ENCODE measurements around the gene ZNF862.

The ZNF862 gene

DNA sequence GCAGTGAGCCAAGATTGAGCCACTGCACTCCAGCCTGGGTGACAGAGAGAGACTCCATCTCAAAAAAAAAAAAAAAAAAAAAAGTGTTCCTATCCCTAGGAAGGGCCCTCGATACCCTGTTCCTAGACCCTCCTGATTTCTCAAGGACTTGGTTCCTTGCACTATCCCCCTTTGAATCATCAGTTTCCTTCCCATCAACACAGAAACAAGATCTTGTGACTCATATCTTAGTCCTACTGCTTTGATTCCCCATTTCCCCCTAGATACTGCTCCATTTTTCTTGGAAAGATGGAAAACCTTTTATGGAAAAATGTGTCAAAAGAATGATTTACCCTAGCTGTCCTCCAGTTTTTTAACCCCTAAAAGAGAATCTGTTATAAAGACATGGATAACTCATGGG lies 1.7 kb upstream of the ZNF862 start:
- DNase-seq: no peak
- in situ Hi-C loops (cut with MboI; ENCODE audit: low pct_unique_long_range_greater_than_20kb, low sequenced_read_pairs): no loop called here

DNA sequence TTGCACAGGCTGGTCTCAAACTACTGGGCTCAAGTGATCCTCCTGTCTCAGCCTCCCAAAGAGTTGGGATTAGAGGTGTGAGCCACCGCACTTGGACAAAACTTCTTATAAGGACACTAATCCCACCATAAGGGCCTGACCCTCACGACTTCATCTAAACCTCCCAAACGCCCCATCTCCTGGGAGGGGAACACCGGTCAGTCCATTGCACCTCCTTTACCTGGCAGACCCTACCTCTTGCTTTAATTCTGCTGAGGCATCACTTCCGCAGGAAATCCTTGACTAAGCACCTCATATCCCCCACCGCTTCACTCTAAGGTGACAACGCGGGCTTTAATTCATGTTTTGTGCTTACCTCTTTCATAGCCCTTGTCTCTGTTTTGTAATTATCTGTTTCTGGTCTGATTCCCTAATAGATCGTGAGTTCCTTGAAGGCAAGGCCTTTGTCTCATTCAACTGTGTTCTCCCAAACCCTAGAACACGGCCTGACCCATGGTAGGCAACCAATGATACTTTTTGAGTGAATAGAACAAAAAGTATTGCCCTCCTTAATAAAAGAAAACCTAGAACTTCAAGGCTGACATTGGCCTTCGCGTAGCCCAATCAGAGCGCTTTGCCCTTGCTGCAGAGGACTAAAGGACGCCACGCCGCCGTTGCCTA lies 481 bp upstream of the ZNF862 start:
- no peak for DNase-seq

DNA sequence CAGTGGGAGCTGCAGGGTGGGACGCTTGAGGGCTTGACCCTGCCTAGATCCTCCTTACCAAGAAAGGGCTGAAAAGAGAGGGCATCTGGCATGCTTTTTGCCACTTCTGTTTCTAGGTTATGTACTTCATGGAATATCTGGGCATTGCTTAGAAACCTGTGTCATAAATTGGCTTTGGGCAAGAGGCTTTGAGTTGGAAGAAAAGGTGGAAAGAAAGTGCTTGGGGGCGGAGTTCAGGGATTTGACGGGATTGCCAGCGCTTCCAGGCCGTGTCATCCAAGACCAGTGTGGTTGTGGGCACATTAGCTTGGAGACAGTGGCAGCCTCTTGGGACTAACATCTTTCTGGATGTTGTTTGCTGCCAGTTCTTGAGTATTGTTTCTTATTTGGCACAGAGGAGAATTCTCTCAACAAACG lies 825 bp downstream of the ZNF862 start:
- no peak for DNase-seq
- in situ Hi-C loops (cut with MboI; ENCODE audit: low pct_unique_long_range_greater_than_20kb, low sequenced_read_pairs): no loop called here

More for the DNA sequence above, 481 bp upstream of the ZNF862 start:
- in situ Hi-C loops (cut with MboI; ENCODE audit: low pct_unique_long_range_greater_than_20kb, low sequenced_read_pairs): no loop called here

DNA sequence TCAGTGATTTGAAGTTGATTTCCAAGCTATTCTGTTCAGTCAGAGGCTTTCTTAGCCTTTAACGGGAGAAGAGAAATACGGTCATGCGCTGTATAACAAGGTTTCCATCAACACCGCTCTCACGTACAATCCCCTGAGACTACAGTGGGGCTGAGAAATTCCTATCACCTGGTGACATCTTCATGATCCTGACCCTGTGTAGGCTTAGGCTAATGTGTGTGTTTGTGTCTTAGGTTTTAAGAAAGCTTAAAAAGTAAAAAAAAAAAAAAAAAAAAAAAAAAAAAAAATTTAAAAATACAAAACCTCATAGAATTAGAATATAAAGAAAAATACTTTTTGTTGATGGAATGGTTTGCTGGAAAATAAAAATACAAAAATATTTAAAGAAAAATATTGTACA lies 1.8 kb downstream of the ZNF862 start:
- DNase-seq: no peak
- in situ Hi-C loops (cut with MboI; ENCODE audit: low pct_unique_long_range_greater_than_20kb, low sequenced_read_pairs): no loop called here

DNA sequence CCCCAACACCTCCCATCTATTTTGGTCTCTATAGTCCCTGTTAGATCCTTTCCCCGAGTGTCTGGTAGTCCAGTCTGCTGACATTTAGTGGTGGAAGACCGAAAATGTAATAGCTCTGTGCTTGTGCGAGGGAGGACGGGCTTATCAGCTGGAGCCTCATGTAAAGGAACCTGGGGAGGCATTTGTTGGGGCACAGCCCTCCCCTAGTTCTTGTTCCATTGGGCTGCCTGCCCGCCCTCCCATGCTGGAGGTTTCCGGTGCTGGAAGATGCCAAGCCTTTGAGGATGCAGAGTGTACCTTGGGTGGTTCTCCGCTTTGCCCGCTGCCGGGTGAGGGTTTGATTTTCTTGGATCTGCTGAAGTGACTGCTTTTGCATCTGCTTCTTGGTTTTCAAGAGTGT lies 5.4 kb downstream of the ZNF862 start:
- no peak for DNase-seq
- in situ Hi-C loops (cut with MboI; ENCODE audit: low pct_unique_long_range_greater_than_20kb, low sequenced_read_pairs): no loop called here

DNA sequence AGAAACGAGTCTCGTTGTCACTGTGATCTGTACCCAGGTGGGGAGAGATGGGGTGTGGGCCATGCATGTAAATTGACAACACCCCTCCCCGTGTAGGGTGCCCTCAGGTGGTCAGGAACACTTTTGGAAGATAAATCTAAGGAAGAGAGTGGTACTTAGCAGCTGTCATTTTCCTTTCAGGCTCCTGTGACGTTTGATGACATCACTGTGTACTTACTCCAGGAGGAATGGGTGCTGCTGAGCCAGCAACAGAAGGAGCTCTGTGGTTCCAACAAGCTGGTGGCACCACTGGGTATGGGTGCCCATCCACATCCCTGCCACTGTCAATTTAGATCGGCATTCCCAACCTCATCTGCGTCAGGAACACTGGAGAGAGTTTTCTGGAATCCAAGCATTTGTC lies 6.3 kb downstream of the ZNF862 start:
- in situ Hi-C loops (cut with MboI; ENCODE audit: low pct_unique_long_range_greater_than_20kb, low sequenced_read_pairs): no loop called here
- no peak for DNase-seq

DNA sequence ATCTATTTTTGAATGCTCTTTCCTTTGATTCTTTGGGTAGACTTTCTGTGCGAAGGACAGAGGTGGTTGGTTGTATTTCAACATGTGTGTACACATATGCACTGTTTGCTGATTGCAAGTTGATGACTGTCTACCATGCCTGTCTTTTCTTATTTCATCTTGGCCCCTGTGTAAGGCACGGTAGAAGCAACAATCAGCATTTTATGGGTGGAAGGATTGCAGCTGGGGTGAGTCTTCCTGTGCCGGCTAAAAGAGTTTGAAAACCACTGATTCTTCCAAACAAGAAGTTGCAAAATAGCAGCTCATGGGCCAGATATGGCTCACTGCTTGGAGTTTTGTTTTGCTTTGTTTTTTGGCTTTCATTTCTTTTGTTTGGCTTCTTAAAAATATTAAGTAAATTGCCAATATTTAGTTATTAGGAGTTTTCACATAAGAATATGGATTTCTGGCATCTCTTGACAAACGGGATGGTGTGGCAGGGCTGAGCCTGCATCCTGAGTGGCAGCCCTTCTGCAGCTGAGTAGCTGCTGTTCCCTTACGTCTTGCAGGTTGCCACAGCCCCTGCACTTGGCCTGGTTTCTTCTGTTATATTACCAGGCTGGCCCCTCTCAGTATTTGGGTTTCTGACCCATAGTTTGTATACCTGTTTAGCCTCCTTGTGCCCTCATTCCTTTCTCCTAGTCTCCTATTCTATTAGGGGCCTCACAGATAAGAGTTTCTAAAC lies 7.2 kb downstream of the ZNF862 start:
- in situ Hi-C loops (cut with MboI; ENCODE audit: low pct_unique_long_range_greater_than_20kb, low sequenced_read_pairs): no loop called here

DNA sequence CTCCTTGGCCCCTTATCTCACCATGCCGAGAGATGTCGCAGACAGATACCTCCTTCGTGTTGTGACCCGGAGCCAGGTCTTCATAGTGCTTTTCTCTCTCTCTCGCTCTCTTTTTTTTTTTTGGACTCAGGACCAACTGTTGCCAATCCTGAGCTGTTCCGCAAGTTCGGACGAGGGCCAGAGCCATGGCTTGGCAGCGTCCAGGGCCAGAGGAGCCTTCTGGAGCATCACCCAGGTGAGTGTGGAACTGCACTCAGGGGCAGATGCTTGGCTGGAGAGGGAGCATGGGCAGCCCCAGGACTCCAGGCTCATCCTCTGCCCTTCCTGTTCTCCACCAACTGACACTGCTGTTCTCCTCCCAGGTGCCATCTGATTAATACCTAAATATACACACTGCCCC lies 7.8 kb downstream of the ZNF862 start:
- in situ Hi-C loops (cut with MboI; ENCODE audit: low pct_unique_long_range_greater_than_20kb, low sequenced_read_pairs): no loop called here
- DNase-seq: no peak

More for the DNA sequence above, 7.2 kb downstream of the ZNF862 start:
- DNase-seq: no peak

DNA sequence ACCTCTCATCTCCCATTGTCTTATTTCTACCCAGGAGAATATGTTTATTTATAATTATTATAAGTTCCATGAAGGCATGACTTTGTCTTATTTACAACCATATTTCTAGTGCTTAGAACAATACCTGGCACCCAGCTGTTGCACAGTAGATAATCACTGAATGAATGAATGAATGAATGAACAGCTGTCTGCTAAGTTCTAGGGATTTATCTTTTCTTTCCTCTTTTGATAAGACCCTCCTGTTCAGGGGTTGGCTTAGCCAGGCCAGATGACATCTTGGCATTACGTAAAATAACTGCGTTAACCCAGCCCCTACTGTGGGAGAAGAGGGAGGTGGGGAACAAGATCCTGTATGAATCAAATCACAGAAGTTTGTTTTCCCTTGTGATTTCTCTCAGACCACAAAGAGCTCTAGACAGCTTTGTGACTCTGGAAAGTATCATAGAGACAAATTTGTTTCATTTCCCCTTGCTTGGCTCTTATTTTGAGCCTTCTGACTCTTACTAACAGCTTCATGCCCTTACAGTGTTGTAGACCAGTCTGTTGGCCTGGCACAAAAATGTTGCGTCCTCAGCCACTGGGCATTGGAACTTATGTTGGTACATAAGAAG lies 8.4 kb downstream of the ZNF862 start:
- in situ Hi-C loops (cut with MboI; ENCODE audit: low pct_unique_long_range_greater_than_20kb, low sequenced_read_pairs): no loop called here
- DNase-seq: no peak

DNA sequence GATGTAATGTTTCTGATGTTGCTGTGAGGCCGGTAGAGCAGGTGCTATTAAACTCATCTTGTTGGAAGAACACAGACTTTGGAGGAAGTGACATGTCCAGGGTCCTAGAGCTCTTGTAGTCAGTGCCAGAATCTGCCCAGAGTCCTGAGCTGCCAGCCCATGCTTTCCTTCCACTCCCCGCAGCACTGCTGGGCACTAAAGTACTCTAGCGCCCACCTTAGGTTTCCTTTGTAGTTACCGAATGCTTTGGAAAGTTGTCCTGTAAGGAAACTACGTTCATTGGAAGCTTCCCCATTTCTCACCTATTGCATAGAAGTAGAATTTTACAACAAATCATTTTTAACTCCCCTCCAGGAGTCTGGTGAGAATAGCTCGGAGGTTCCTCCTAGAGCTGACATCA lies 11.0 kb downstream of the ZNF862 start:
- in situ Hi-C loops (cut with MboI; ENCODE audit: low pct_unique_long_range_greater_than_20kb, low sequenced_read_pairs): no loop called here
- no peak for DNase-seq

DNA sequence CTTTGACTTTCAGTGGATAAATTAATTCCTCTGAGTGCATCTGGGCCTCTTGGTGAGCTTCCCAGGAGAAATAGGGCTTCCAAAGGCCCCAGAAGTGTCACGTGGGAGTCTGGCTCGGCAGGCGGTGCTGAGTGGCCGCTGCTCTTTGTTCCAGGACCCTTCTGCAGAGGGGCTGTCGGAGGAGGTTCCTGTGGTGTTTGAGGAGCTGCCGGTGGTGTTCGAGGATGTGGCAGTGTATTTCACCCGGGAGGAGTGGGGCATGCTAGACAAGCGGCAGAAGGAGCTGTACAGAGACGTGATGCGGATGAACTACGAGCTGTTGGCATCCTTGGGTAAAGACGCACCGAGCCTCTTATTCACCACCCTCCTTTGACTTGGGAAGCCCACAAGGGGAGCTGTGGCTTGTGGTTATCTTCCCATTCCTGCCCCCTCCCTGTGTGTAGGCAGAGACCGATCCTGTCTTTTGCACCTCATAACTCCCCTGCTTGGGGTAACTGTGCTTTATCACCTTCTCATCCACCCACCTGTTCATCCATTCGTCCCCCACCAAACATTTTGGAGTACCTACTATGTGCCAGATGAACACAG lies 11.9 kb downstream of the ZNF862 start:
- in situ Hi-C loops (cut with MboI; ENCODE audit: low pct_unique_long_range_greater_than_20kb, low sequenced_read_pairs): no loop called here
- DNase-seq: no peak

DNA sequence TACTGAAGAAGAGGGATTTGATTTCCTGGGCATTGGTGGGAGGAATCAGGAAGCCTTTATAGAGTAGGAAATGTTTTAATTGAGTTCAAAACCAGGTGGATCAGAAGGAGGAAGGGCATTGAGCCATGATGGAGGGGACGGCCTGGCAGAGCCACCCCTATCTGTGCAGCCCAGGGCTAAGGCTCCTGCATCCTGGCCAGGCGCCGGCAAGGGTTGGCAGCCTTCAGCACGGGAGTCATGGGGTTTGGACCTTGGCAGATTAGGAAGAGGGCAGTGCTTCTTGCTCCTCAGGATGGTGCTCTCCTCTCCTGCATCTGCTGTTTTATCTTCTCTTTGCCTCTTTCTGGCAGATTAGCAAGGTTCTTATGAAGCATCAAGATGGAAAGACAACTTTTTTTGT lies 12.5 kb downstream of the ZNF862 start:
- DNase-seq: no peak
- in situ Hi-C loops (cut with MboI; ENCODE audit: low pct_unique_long_range_greater_than_20kb, low sequenced_read_pairs): no loop called here

DNA sequence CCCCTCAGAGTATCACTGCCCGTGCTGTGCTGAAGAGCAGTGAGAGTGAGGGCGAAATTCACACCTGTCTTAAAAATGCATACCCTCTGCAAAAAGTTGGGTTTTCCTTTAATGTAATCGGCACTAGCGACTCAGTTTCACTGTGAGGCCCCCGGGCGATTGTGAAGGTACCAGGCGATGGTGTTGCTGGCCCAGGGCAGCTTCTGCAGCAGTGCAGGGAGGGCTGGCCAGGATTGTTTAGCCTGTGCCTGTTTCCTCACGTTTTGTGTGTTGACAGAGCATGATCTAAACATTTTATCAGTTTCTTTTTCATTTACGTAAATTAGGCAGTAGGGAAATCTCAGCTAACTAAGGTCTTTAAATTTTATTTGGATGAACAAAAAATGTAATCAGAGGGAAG lies 13.3 kb downstream of the ZNF862 start:
- no peak for DNase-seq
- in situ Hi-C loops (cut with MboI; ENCODE audit: low pct_unique_long_range_greater_than_20kb, low sequenced_read_pairs): no loop called here

DNA sequence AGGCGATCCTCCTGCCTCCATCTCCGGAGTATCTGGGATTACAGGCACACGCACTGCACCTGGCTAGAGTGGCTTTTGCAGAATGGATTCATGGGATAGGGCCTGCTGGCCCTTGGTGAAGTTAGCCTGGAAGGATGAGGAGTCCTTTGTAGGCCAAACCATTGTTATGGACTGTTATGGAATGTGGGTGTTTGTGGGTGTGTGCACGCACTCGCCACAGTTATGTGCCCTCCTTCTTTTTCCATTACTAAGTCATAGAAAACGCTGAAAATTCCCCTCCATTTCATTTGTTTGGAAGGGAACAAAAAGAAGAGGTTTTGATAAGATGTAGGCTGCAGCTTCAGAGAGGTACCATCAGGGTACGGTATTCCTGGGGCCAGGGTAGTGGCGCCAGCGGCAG lies 15.0 kb downstream of the ZNF862 start:
- DNase-seq: no peak
- in situ Hi-C loops (cut with MboI; ENCODE audit: low pct_unique_long_range_greater_than_20kb, low sequenced_read_pairs): no loop called here

DNA sequence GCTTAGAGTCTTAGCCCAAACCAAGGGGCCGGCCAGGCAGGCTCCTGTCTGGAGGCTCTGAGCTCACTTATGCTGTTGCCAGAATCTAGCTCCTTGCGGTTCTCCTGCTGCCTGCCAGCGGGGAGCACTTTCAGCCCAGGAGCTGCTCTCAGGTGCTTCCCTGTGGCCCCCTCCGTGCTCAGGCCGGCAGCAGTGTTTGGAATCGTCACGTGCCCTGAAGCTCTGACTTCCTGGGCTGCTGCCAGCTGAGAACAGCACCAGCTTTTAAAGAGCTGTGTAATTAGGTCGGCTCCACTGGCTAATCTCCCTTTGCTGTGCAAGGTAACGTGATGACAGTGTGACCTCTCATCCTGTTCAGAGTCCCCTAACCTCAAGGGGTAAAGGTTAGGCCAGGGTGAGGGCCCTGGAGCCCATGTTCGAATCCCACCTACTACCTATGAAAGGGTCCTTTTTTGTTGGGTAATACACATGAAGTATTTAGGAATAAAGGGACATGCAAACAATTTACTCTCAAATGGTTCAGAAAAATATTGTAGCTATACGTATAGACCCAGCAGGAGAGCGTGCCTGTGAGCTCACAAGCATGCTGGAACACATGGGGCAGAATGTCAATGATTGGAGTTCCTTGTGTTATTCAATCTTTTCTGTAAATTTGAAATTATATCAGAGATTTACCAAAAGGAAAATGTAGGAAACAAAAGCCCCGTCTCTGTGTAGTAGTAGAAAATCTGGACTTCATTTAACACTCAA lies 16.6 kb downstream of the ZNF862 start:
- in situ Hi-C loops (cut with MboI; ENCODE audit: low pct_unique_long_range_greater_than_20kb, low sequenced_read_pairs): no loop called here
- peak; percentile 28 for DNase-seq

DNA sequence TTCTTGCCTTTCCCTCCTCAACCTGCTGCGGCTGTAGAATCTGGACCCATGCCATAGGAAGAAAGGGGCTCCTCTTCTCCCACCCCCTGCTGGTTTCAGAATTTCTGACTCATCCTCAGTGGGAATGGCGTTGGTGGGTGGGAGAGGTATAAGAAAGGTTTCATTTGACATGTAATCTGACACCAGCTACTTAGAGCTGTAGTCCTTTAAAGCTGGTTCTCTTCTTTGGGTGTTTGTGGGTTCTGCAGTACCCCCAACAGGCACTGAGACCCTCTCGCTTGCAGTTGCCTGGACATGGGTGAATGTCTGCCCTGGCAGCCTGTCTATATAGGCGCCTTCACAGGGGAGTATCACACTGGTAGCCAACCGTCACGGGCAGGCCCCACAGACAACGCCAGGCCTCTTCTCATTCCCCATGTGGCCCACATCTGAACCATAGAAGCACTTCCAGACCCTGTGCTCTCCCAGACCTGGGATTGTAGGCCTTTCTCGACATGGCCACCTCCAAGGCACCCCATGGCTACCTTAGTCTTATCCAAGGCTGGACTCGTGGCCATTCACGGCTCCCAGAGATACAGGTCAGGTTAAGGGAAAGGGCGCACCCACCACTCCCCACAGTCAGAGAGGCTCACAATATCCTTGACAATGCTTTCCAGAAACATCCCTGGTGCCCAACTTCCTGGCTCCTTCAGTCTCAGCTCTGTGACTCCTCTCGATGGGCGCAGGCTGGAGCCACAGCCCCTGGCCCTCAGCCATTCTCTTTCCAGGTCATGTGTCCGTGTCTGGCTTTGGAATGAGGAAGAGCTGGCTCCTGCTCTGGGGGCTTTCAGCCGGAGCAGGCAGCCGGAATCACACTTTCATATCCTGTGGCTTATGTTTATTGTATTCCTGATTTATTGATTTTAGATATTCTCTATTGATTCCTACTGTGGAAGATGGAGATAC lies 17.5 kb downstream of the ZNF862 start:
- in situ Hi-C loops (cut with MboI; ENCODE audit: low pct_unique_long_range_greater_than_20kb, low sequenced_read_pairs): no loop called here
- DNase-seq: peak; percentile 18

DNA sequence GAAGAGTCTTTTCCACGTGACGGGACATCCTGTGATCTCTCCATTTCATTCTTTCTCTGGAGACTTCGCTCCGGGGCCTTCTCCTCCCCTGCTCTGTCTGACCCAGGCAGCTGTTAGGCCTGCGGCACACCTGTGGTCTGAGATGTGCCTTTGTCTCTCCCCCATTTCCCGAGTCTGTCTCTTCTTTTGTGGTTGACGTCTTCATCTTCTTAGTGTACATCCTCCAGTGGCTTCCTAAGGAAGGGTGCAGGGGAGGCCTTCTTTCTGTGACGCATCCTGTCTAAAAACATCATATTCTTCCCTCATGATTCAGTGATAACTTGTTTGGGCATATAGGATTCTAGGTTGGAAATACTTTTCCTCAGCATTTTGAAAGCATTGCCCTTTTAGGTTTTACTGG lies 18.4 kb downstream of the ZNF862 start:
- DNase-seq: no peak
- in situ Hi-C loops (cut with MboI; ENCODE audit: low pct_unique_long_range_greater_than_20kb, low sequenced_read_pairs): no loop called here

DNA sequence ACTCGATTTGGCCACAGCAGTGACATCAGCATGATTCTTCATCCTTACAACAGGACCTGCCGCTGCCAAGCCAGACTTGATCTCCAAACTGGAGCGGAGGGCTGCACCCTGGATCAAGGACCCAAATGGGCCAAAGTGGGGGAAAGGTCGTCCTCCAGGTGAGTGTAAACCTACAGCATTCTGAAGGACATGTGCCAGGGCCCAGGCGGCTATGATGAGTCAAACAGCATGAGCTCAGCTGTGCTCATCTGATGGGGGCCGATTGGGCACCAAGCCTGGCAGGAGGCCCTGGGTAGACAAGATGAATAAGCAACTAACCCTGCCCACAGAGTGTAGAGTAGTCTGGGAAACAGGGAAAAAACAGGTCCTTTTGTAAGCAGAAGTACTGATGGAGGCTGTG lies 21.2 kb downstream of the ZNF862 start:
- in situ Hi-C loops (cut with MboI; ENCODE audit: low pct_unique_long_range_greater_than_20kb, low sequenced_read_pairs): no loop called here
- no peak for DNase-seq

DNA sequence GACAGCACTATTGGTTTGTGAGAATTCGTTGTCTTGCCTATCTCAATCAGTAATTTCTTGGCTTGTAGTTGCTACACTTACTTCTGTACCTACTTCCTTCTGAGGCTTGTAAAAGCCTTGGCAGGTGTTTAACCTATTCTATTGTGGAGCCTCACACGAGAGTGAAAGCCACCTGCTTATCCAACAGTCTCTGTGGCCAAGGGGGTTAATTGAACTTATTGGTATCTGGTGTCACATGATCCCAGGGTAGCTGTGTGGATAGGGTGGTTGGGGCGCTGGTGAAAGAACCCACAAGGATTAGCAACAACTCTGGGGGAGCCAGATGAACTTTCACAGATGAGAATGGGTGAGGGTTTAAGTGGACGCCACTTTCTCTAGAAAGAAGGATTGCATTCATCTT lies 21.7 kb downstream of the ZNF862 start:
- in situ Hi-C loops (cut with MboI; ENCODE audit: low pct_unique_long_range_greater_than_20kb, low sequenced_read_pairs): no loop called here

More for the DNA sequence above, 21.7 kb downstream of the ZNF862 start:
- DNase-seq: no peak
